HG03342 (cell line): ENCODE measurements around the gene SLC66A2.
"Not testable (repeated sequence)": the region's sequence is repeated elsewhere in the genome, so short reads cannot be mapped to it uniquely, and the experiment has no call there.

Source experiments
- ATAC-seq: cut with Tn5 transposase; IDR thresholded peaks from one replicate; pipeline ENCODE4 v1.9.1; 2021; ENCODE audit warnings: mild to moderate bottlenecking, moderate library complexity; ENCODE audit not compliant: unreplicated experiment

SLC66A2 gene

DNA sequence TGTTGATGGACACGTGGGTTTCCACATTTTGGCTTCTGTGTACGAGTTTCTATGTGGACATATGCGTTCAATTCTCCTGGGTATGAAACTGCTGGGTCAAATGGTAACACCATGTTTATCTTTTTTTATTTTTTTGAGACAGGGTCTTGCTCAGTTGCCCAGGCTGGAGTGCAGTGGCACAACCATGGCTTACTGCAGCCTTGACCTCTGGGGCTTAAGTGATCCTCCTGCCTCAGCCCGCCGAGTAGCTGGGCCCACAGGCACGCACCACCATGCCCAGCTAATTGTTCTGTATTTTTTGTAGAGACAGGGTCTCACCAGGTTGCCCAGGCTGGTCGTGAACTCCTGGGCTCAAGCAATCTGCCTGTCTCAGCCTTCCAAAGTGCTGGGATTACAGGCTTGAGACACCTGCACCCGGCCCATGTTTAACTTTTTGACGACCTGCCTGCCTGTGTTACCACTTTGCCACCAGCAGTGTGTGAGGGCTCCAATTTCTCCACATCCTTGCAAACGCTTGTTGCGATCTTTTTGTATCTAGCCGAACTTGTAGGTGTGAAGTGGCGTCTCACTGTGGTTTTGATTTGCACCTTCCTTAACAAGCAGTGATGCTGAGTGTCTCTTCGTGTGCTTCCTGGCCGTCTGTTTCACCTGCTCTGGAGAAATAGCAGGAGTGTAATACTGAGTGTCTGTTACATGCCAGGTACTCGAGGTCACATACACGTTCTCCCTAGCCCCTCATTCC lies 19.9 kb upstream of the SLC66A2 start:
- ATAC-seq, result no peak

GRCh38 chr18:79970419-79971133 lies 19.1 kb upstream of the SLC66A2 start:
- ATAC-seq, result no peak

GRCh38 chr18:79965119-79965902 lies 13.9 kb upstream of the SLC66A2 start:
- no peak for ATAC-seq

DNA sequence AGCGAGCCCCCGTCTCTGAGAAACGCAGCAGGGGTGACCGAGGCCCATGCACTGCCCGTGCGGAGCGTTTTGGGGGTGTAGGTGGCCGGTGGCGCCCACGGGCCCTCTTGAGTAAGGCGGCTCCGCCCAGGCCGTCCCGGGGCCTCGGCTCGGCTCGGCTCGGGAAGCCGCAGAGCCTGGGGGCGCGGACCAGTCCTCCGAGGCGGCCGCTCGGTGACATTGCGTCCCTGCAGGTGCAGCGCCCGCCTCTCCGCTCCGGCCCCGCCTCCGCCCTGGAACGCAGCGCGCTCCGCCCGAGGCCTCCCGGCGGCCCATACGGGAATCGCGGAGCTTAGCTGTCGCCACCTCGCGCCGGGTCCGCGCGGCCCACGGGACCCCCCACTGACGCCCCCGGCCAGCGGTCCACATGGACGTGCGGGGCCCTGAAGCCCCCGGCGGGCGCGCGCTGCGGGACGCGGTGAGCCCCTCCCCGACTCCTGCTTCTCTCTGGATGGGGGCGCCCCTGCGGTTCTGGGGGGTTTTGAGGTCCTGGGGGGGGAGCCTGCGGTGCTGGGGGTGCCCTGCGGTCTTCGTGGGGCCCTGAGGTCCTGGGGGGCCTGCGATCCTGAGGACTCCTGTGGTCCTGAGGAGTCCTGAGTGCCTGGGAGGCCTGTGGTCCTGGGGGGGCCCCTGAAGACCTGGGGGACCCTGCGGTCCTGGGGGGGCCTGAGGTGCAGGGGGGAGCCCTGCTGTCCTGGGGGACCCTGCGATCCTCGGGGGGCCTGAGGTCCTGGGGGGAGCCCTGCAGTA lies 13.1 kb upstream of the SLC66A2 start, which contains the start of gene HSBP1L1:
HSBP1L1 (plus strand) TSS at position 314 of the 789 bp plus-strand sequence; CDS start at position 407, 93 bp downstream.
- peak; percentile 83 for ATAC-seq

DNA sequence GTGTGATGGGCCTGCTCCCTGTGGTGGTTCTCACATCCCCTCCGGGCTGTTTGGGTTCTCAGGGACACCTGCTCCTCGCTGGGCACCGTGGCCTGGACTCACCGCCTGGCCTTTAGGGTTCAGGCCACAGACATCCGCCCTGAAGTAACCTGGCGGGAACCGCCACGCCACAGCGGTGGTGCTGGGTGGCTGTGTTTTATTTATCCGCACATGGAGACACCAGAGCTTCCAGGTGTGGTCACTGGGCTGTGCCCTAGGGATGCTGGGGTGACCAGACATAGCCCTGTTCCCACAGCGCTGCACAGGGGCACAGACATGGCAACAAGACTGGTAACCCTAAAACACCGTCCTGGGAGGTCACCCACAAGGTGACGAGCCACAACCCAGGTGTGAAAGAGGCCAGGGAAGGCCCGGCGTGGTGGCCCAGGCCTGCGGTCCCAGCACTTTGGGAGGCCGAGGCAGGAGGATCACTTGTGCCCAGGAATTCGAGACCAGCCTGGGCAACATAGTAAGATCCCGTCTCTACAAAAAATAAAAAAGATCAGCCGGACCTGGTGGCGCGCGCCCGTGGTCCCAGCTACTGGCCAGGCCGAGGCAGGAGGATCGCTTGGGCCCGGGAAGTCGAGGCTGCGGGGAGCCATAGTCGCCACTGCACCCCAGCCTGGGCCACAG lies 12.3 kb upstream of the SLC66A2 start:
- ATAC-seq, result no peak

- peak; percentile 27 for ATAC-seq
Measured at GRCh38 chr18:79962835-79963657, 11.6 kb upstream of the SLC66A2 start.

DNA sequence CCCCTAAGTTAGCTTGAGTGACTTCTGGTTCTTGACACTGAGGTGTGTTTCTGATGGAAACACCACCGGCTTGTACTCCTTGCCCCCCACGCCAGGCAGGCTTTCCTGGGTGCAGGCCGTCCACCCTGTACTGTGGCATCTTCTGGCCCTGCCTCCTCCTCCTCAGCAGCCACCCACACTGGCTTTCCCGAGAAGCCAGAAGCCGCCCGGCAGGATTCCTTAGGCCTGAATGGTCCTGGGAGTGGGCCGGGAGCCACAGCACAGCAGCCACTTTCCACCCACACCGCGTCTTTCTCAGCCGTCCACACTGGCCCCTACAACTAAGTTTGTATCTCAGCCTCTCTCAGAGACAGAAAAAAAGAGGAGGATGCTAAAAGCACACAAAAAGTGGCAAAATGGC lies 10.9 kb upstream of the SLC66A2 start:
- ATAC-seq, result no peak

DNA sequence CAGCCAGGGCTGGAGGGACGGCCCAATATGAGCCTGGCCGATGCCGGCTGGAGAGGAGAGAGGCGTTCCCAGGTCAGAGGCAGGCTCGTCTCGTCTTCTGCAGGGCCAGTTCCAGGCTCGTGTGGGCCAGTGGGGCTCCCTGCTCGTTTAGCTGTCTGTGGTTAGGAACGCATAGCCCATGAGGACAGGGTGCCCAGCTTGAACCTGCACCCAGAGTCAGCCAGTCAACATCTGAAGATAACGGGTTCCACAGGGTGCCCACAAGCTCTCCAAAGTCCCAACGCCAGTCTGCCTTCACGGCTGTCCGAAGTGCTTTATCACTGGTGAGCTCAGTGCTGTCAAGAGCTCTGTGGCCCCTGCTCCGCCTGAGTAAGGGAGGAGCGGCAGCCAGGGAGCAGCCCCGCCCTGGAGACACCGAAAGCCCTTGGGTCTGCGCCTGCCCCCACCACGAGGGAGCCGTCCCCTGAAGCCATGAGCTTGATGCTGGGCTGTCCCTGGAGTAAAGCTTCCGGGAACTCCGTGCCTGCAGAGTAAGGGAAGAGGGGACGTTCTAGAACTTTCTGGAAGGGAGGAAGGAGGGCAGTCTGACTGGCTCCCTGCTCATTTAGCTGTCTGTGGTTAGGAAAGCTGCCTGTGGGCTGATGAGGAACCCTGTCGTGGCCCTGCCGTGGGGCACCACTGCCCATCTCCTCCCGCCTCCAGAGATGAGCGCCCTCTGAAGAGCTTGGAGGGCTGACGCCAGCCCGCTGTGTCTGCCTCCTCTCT lies 10.3 kb upstream of the SLC66A2 start:
- ATAC-seq, result no peak

GRCh38 chr18:79960921-79961526 lies 9.6 kb upstream of the SLC66A2 start:
- ATAC-seq, result no peak

DNA sequence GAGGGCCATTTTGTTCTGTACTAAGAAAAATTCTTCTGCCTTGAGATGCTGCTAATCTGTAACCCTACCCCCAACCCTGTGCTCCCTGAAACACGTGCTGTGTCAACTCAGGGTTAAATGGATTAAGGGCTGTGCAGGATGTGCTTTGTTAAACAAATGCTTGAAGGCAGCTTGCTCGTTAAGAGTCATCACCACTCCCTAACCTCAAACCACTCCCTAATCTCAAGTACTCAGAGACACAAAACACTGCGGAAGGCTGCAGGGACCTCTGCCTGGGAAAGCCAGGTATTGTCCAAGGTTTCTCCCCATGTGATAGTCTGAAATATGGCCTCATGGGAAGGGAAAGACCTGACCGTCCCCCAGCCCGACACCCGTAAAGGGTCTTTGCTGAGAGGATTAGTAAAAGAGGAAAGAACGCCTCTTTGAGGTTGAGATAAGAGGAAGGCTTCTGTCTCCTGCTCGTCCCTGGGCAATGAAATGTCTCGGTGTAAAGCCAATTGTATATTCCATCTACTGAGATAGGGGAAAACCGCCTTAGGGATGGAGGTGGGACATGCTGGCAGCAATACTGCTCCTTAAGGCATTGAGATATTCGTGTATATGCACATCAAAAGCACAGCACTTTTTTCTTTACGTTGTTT lies 8.8 kb upstream of the SLC66A2 start:
- ATAC-seq, result not testable (repeated sequence)

DNA sequence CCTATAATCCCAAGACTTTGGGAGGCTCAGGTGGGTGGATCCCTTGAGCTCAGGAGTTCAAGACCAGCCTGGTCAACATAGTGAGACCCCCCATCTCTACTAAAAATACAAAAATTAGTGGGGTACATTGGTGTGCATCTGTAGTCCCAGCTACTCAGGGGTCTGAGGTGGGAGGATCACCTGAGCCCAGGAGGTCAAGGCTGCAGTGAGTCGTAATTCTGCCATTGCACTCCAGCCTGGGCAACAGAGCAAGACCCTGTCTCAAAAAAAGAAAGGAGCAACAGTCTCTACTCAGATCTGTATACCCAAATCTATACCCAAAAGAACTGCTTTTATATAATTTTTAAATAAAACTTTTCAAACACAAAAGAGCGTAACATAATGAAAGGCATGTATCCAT lies 7.5 kb upstream of the SLC66A2 start:
- ATAC-seq, result no peak

DNA sequence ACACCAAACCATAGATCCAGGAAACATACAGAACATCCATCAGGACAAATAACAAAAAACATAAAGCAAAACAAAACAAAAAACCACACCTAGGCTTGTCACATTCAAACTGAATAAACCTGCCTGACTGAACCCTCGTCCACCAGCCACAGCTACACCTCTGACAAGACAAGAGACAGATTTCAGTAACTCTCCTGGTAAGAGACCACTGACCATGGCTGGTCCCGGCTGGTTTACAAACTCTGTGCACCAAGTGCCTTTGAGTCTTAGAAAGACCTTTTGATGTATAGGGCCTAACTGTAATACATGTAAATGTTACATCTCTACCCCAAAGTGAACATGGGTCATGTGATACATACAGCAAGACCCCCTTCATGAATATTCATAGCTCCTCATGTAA lies 4.8 kb upstream of the SLC66A2 start:
- no peak for ATAC-seq

- no peak for ATAC-seq
Measured at GRCh38 chr18:79955302-79956075, 4.0 kb upstream of the SLC66A2 start.

GRCh38 chr18:79954791-79955190 lies 3.3 kb upstream of the SLC66A2 start:
- ATAC-seq, result no peak

DNA sequence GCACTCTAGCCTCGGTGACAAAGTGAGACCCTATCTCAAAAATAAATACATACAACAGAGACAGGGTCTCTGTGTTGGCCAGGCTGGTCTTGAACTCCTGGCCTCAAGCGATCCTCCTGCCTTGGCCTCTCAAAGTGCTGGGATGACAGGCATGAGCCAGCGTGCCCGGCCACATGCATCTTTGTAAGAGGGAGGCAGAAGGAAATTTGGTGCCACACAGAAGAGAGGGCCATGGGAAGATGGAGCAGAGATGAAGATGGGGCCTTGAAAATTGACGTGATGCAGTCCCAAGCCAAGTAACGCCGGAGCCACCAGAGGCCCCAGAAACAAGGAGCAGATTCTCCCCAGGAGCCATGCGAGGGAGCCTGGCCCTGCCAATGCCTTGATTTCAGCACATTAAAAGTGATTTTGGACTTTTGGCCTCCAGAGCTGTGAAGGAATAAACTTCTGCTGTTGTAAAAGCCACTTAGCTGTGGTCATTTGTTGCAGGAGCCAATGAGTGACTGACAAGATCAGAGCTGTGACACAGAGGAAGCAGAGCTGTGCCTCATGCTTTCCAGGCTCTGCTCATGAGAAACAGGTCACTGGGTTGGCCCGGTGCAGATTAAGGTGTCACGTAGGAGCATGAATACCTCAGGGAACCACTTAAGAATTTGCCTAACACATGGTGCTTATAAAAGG lies 2.7 kb upstream of the SLC66A2 start:
- ATAC-seq, result no peak

- no peak for ATAC-seq
Measured at GRCh38 chr18:79952996-79953559, 1.6 kb upstream of the SLC66A2 start.
